ENCODE results near the gene GNG7. TPM values are rescaled to one million over a fixed set of nuclear protein-coding genes. Genes with fewer than 3 reads are reported as not detected.
A peak's percentile ranks its signal among the peaks of the same experiment; 100 is the strongest.
"Not testable (repeated sequence)": the region's sequence is repeated elsewhere in the genome, so short reads cannot be mapped to it uniquely, and the experiment has no call there.

Gene GNG7
- total RNA-seq, 2 experiments from 2014 or later: 0.08 to 0.13 TPM

DNA sequence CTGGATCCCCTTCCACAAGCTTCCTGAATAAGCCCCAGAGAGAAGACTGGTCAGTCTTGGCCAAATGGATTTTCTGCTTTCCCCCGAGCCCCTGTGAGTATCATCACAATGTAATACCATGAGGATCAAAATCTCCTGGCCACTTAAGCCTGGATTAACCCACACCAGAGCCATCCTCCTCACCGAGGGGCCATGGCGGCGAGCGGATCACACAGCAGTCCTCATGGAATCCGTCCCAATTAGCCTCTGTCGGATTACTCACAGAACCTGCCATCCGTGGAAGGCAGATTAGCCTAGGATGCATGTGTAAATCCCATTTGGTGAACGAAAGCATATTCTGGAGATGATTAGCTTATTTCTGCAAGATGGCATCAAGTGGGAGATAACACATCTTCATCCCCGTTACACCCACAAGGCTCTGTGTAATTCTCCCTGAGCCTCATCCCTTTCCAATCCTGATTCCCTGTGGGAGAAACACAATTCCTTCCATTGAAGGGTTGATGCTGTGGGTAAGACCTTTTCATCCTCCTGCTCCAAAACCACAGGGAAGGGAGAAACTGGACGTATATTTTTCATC, 42.5 kb downstream of the GNG7 start:
- POLR2A ChIA-PET: no interaction called here
- no peak for DNase-seq

DNA sequence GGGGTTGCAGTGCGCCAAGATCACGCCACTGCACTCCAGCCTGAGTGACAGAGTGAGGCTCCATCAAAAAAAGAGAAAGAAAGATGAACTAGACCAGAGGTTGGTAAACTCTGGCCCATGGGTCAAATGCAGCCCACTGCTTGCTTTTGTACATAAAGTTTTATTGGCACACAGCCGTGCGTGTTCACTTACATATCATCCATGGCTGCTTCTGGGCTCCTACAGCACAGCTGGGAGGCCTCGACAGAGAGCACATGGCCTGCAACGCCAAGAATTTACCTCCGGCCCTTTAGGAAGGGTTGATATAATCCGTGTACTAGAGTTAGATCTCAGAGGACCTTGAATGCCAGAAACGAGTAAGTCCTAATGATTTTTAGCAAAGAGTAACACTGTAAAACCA, 46.0 kb downstream of the GNG7 start:
- no peak overlapping the region for H3K27ac Mint-ChIP-seq
- no peaks in the 10 kb centered on the region for H3K9me3 Mint-ChIP-seq (ENCODE audit: insufficient read depth)

More for the DNA sequence above, 42.5 kb downstream of the GNG7 start:
- Mint-ChIP-seq H3K4me3 (no peak overlapping the region), H3K36me3 (ENCODE audit: low read depth) (no peaks in the 10 kb centered on the region), H3K9me3 (ENCODE audit: insufficient read depth) (no peaks in the 10 kb centered on the region), H3K27ac (no peak overlapping the region), H3K27me3 (ENCODE audit: low read depth) (no peaks in the 10 kb centered on the region), H3K4me1 (ENCODE audit: low read depth) (no peaks in the 10 kb centered on the region)
- ATAC-seq: no peak
- CTCF ChIA-PET: interaction anchor here (1.7 kb wide), 1 partner anchor 11 kb away, joined by 7 read pairs; no protein-coding TSS in a partner anchor

DNA sequence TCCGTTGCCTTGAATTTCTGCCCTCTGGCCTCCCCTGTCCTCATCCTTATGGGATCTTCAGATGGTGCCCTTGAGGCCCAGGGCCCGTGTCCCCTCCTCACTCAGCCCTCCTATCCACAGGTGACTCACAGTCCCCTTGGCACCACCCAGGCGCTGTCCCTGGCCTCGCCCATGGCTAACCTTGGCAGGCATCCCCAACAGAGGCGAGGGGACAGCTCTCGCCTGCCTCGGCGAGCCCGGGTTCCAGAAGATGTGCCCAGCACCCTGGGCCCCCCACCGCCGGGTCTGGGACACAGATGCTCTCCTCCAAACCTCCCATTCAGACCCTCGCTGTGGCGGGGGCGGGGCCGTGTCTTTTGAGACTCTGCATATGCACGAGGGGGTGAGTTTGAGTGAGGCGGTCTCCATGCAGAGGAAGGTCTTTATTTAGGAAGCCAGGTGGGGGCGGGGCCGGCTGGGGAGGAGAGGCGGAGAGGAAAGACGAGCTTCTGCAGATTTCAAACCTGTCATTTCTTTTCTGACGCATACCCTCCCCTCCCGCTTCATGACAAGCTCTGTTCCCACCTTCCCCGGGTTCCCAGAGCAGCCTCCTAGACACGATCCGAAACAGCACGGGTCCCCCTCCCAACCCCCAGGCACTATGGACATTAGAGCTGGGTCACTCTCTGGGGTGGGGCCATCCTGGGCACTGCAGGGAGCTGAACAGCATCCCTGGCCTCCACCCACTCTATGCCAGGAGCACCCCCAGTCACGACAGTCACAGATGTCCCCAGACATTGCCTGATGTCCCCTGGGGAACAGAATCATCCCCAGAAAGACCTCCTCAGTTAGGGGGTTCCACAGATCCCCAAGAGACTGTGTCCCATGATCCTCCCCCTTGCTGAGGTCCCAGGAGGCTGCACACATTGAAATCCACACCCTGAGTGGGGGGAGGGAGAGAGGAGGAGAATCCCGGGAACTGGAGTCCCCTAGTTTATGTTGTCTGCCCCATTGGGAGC, 48.5 kb downstream of the GNG7 start:
- H3K27me3 Mint-ChIP-seq (ENCODE audit: low read depth): no peaks in the 10 kb centered on the region
- ATAC-seq: no peak
- POLR2A ChIA-PET: no interaction called here

More for the DNA sequence above, 46.0 kb downstream of the GNG7 start:
- no peaks in the 10 kb centered on the region for H3K4me1 Mint-ChIP-seq (ENCODE audit: low read depth)
- no peaks in the 10 kb centered on the region for H3K27me3 Mint-ChIP-seq (ENCODE audit: low read depth)
- DNase-seq: no peak
- no peaks in the 10 kb centered on the region for H3K36me3 Mint-ChIP-seq (ENCODE audit: low read depth)
- ChIA-PET POLR2A (no interaction called here), CTCF (interaction anchor here (2.4 kb wide), 1 partner anchor 8 kb away, joined by 10 read pairs; no protein-coding TSS in a partner anchor)
- H3K4me3 Mint-ChIP-seq: no peak overlapping the region
- ATAC-seq: no peak

DNA sequence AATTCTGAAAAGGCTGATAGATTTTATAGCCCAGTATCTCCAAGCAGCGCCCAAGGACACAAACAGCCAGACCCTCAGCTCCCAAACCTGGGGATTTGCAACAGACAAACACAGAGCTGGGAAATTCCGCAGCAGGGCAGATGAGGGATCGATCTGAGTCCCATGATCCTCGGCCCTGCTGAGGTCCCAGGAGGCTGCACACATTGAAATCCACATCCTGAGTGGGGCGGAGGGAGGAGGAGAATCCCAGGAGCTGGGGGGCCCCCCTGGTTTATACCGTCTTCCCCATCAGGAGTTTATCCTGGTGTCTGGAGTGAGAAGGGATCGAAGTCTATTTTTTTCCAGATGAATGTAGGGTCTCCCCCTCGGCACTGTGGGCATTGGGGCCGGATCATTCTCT, 49.3 kb downstream of the GNG7 start:
- no peak overlapping the region for H3K4me3 Mint-ChIP-seq
- ChIA-PET POLR2A (no interaction called here), CTCF (no interaction called here)
- H3K27ac Mint-ChIP-seq: no peak overlapping the region
- H3K4me1 Mint-ChIP-seq (ENCODE audit: low read depth): no peaks in the 10 kb centered on the region
- no peaks in the 10 kb centered on the region for H3K36me3 Mint-ChIP-seq (ENCODE audit: low read depth)
- DNase-seq (no peak), ATAC-seq (no peak)
- no peaks in the 10 kb centered on the region for H3K27me3 Mint-ChIP-seq (ENCODE audit: low read depth)
- H3K9me3 Mint-ChIP-seq (ENCODE audit: insufficient read depth): no peaks in the 10 kb centered on the region

More for the DNA sequence above, 48.5 kb downstream of the GNG7 start:
- CTCF ChIA-PET: no interaction called here
- no peak for DNase-seq
- Mint-ChIP-seq H3K9me3 (ENCODE audit: insufficient read depth) (no peaks in the 10 kb centered on the region), H3K36me3 (ENCODE audit: low read depth) (no peaks in the 10 kb centered on the region), H3K4me1 (ENCODE audit: low read depth) (no peaks in the 10 kb centered on the region), H3K27ac (no peak overlapping the region), H3K4me3 (no peak overlapping the region)

DNA sequence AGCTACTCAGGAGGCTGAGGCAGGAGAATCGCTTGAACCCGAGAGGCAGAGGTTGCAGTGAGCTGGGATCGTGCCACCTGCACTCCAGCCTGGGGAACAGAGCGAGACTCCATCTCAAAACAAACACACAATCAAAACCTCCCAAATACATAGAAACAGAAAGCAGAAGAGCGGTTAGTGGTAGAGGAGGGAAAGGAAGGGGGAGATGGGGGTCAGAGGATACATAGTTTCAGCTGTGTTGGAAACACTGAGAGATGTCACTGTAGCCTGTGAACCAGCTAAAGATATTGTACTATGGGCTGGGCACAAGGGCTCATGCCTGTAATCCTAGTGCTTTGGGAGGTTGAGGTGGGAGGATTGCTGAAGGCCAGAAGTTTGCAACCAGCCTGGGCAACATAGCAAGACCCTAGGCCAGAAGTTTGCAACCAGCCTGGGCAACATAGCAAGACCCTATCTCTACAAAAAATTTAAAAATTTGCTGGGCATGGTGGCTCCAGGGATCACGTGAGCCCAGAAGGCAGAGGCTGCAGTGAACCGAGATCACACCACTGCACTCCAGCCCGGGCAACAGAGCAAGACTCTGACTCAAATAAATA, 49.9 kb downstream of the GNG7 start:
- Mint-ChIP-seq H3K27ac (no peak overlapping the region), H3K36me3 (ENCODE audit: low read depth) (no peaks in the 10 kb centered on the region), H3K4me3 (no peak overlapping the region), H3K9me3 (ENCODE audit: insufficient read depth) (no peaks in the 10 kb centered on the region), H3K4me1 (ENCODE audit: low read depth) (no peaks in the 10 kb centered on the region), H3K27me3 (ENCODE audit: low read depth) (no peaks in the 10 kb centered on the region)
- ChIA-PET POLR2A (no interaction called here), CTCF (no interaction called here)
- DNase-seq (no peak), ATAC-seq (no peak)

DNA sequence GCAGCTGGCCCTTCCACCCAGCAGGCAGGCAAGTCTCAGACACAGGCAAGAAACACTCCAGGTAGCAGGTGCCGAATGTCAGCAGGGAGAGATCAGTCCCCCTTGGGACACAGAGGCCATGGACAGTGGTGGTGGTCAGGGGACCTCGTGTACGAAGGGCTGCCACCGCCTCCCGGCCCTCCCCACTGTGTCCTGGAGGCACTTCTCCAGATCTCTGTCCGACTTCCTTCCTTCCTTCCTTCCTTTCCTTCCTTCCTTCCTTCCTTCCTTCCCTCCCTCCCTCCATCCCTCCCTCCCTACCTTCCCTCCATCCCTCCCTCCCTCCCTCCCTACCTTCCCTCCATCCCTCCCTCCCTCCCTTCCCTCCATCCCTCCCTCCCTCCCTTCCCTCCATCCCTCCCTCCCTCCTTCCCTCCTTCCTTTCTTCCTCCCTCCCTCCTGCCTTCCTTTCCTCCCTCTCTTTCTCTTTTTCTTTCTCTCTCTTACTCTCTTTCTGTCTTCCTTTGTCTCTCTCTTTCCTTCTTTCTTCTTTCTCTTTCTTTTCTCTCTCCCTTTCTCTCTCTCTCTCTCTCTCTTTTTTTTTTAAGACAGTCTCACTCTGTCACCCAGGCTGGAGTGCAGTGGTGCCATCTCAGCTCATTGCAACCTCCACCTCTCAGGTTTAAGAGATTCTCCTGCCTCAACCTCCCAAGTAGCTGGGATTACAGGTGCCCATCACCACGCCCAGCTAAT, 51.3 kb downstream of the GNG7 start:
- POLR2A ChIA-PET, H3K27ac Mint-ChIP-seq, DNase-seq: not testable (repeated sequence)

DNA sequence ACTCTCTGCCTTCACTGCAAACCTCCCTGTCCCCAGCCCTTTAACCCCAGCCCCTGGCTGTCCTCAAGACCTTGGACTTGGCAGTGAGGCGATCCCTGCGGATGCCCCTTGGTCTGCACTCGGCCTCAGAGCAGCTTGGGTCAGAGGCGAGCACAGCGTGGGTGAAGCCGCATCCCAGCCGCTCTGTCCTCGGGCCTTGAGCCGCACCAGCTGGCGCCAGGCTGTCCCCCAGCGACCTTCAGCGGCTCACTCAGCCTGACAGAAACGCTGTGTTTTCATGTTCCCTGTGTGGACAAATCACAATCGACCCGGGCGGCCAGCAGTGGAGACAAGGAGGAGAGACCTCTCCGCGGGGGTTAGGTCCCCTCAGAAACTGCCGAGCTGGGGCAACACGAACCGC, 52.0 kb downstream of the GNG7 start:
- no peaks in the 10 kb centered on the region for H3K36me3 Mint-ChIP-seq (ENCODE audit: low read depth)
- no peaks in the 10 kb centered on the region for H3K4me1 Mint-ChIP-seq (ENCODE audit: low read depth)
- H3K27ac Mint-ChIP-seq: no peak overlapping the region
- H3K9me3 Mint-ChIP-seq (ENCODE audit: insufficient read depth): no peaks in the 10 kb centered on the region
- ChIA-PET CTCF (interaction anchor here (0.9 kb wide), 1 partner anchor 99 kb away, joined by 3 read pairs; no protein-coding TSS in a partner anchor), POLR2A (no interaction called here)
- no peak for ATAC-seq
- no peak for DNase-seq
- no peak overlapping the region for H3K4me3 Mint-ChIP-seq
- H3K27me3 Mint-ChIP-seq (ENCODE audit: low read depth): no peaks in the 10 kb centered on the region

More for the DNA sequence above, 51.3 kb downstream of the GNG7 start:
- H3K36me3 Mint-ChIP-seq (ENCODE audit: low read depth); H3K9me3 Mint-ChIP-seq (ENCODE audit: insufficient read depth); ATAC-seq; H3K4me3 Mint-ChIP-seq; CTCF ChIA-PET; H3K27me3 Mint-ChIP-seq (ENCODE audit: low read depth); H3K4me1 Mint-ChIP-seq (ENCODE audit: low read depth): not testable (repeated sequence)

DNA sequence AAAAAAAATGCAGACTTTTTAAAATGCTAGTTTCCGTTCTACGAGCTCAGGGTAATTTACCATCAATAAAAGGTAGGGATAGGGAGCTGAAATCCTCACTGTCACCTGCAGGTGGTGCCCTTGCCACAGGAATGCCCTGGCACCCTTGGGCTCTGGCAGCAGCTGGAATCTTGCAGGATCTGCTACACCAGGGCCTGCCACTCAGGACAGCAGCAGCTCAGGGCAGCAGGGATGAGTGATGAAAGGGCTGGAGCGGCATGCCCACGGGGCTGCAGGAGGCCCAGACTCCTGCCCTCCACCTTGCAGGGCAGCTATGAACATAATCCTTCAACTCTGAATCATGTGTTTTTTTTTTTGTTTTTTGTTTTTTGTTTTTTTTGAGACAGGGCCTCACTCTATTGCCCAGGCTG, 54.0 kb downstream of the GNG7 start:
- peak; percentile 80 for DNase-seq
- no peak overlapping the region for H3K4me3 Mint-ChIP-seq
- ATAC-seq: peak; percentile 91
- H3K27ac Mint-ChIP-seq: no peak overlapping the region
- H3K4me1 Mint-ChIP-seq (ENCODE audit: low read depth): no peaks in the 10 kb centered on the region
- no peaks in the 10 kb centered on the region for H3K9me3 Mint-ChIP-seq (ENCODE audit: insufficient read depth)
- no peaks in the 10 kb centered on the region for H3K36me3 Mint-ChIP-seq (ENCODE audit: low read depth)
- CTCF ChIA-PET: interaction anchor here (0.6 to 2.4 kb wide), 49 partner anchors 9 to 613 kb away, joined by 3 to 43 read pairs (median 4); partner anchors contain the start of genes SGTA, SLC39A3, ZNF555 and ZNF556
- H3K27me3 Mint-ChIP-seq (ENCODE audit: low read depth): no peaks in the 10 kb centered on the region
- POLR2A ChIA-PET: interaction anchor here (0.6 kb wide), 1 partner anchor 102 kb away, joined by 3 read pairs; no protein-coding TSS in a partner anchor

DNA sequence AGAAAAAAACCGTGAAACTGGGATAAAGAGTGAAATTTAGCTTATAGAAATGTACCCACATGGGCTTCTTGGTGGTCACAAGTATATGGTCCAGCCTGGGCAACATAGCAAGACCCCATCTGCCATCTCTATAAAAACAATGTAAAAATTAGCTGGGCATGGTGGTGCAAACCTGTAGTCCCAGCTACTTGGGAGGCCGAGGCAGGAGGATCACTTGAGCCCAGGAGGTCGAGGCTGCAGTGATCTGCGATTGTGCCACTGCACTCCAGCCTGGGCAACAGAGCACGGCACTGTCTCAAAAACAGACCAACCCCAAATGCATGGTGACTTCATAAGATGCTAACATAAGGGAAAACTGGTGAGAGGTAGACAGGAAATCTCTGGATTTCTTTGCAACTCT, 54.4 kb downstream of the GNG7 start:
- ChIA-PET CTCF (interaction anchor here (0.6 to 2.4 kb wide), 48 partner anchors 9 to 613 kb away, joined by 3 to 43 read pairs (median 4); partner anchors contain the start of genes SGTA, SLC39A3, ZNF555 and ZNF556), POLR2A (interaction anchor here (0.6 kb wide), 1 partner anchor 102 kb away, joined by 3 read pairs; no protein-coding TSS in a partner anchor)
- Mint-ChIP-seq H3K27me3 (ENCODE audit: low read depth) (no peaks in the 10 kb centered on the region), H3K4me3 (no peak overlapping the region), H3K9me3 (ENCODE audit: insufficient read depth) (no peaks in the 10 kb centered on the region), H3K27ac (no peak overlapping the region), H3K4me1 (ENCODE audit: low read depth) (no peaks in the 10 kb centered on the region), H3K36me3 (ENCODE audit: low read depth) (no peaks in the 10 kb centered on the region)
- DNase-seq (no peak), ATAC-seq (no peak)

DNA sequence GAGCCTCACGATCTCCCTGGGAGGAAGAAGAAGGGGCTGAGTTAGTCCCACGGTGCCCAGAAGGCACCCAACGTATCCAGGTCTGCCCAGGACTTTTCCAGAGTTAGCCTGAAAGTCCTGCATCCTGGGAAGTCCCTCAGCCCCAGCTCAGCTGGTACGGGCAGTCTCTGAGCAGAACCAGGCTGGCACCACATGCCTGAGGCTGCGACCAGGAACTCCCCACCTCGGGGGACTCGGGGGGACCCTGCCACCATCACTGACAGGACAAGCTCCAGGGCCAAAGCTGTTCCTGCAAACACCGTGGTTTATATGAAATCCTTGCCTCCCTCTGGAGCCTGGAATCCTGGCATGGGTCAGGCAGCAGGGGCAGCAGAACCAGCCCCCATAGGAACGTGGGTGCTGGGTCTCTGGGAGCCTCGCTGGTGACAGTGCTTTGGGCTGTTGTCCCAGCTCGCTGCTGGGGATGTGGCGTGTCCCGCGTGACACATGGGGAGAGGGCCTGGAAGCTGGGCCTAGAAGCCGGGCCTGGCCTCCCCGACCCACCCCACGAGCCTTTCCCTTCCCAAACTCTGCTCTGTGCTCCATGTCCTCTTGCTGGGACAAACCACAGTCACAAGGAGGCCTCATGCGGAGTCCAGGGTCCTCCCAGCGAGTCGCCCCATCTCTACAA, 55.5 kb downstream of the GNG7 start:
- Mint-ChIP-seq H3K4me1 (ENCODE audit: low read depth) (no peaks in the 10 kb centered on the region), H3K27me3 (ENCODE audit: low read depth) (no peaks in the 10 kb centered on the region), H3K27ac (no peak overlapping the region), H3K9me3 (ENCODE audit: insufficient read depth) (no peaks in the 10 kb centered on the region), H3K4me3 (no peak overlapping the region), H3K36me3 (ENCODE audit: low read depth) (no peaks in the 10 kb centered on the region)
- DNase-seq (no peak), ATAC-seq (no peak)
- ChIA-PET POLR2A (no interaction called here), CTCF (interaction anchor here (1.3 to 2.4 kb wide), 3 partner anchors 11 to 102 kb away, joined by 5 to 43 read pairs (median 16); partner anchors contain the start of gene SLC39A3)

DNA sequence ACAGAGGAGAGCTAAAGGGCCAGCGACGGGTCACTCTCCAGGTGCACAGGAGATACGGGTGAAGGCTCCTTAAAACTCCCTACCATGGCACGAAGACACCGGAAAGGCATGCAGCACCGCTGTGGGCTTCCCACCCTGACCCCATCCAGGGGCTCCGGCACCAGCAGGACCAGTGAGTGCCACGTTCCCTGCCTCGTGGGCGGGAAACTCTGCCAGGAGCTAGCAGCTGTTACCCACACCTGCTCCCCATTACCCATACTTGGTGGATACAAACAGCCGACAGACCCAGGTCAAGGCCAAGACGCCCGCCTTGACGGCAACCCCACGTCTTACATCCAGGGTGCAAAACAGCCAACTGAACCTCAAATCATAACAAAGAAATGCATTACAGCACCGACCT, 56.7 kb downstream of the GNG7 start:
- H3K4me3 Mint-ChIP-seq: no peak overlapping the region
- ATAC-seq: no peak
- DNase-seq: no peak
- POLR2A ChIA-PET: no interaction called here
- no peaks in the 10 kb centered on the region for H3K9me3 Mint-ChIP-seq (ENCODE audit: insufficient read depth)
- no peaks in the 10 kb centered on the region for H3K4me1 Mint-ChIP-seq (ENCODE audit: low read depth)
- no peaks in the 10 kb centered on the region for H3K36me3 Mint-ChIP-seq (ENCODE audit: low read depth)
- H3K27me3 Mint-ChIP-seq (ENCODE audit: low read depth): no peaks in the 10 kb centered on the region
- no peak overlapping the region for H3K27ac Mint-ChIP-seq
- CTCF ChIA-PET: no interaction called here
